Measurements from ENCODE around the gene MDH1B.
"Not testable (repeated sequence)": the region's sequence is repeated elsewhere in the genome, so short reads cannot be mapped to it uniquely, and the experiment has no call there.

The MDH1B gene

DNA sequence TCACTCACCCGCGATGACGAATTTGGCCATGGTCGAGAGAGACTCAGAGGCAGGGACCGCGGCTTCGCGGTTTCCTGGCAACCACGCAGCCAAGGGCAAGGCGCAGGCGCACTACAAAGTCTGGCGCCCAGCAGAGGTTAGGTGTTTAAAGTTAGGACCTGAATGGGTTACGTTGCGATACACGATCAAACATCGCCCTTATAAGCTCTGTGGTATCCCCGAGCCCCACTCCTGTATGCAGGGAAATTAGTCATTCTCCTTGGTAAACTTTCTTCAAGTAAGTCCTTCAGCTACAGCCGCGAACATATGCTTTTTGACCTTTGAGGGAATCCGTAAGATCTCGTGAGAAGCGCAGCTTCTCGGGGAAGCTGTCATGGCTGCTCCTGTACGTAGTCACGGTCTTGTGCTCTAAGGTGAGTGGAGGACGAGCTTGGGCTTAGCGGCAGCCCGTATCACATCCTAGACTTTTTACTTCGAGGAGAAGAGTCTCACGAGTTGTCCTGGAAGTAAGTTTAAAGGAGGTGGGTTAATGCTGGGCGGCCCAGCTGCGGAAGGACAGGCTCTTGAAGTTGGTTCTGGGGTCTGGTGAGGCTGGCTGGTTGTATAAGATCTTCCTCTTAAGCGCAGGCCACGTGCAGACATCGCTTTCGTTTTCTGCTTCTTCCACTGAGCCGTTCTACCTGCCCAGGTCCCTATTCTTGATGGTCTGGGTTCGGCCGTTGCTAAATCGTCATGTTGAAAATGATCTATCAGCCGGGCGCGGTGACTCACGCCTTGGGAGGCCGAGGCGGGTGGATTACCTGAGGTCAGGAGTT, at the start of gene MDH1B, which contains the start of gene FASTKD2:
Gene MDH1B (minus strand): TSS at position 87 of the 815 bp plus-strand sequence. CDS start 57 bp downstream, at position 30.
Gene FASTKD2 (plus strand): TSS at position 365 of the 815 bp plus-strand sequence. CDS start 1,088 bp downstream, outside the sequence.
- peak; percentile 71 for DNase-seq (ENCODE audit: low spot score)

DNA sequence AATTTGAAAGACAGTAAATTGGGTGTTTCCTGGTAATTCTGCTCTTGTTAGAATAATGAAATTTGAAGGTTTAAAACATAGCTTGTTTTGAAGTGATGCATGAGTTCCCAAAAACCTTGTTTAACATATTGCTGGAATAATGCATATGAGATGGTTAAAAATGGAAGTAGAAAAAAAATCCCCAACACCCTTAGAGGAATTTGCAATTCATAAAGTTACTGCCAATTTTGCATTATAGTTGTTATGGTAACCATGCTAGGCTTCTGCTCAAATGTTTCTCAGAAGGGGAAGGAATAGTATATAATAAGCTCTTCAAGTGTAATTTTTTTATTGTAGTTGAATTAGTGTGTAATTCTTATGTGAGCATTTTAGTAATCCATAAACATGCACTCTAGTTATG, 49.4 kb upstream of the MDH1B start:
- no peak for DNase-seq (ENCODE audit: low spot score)

DNA sequence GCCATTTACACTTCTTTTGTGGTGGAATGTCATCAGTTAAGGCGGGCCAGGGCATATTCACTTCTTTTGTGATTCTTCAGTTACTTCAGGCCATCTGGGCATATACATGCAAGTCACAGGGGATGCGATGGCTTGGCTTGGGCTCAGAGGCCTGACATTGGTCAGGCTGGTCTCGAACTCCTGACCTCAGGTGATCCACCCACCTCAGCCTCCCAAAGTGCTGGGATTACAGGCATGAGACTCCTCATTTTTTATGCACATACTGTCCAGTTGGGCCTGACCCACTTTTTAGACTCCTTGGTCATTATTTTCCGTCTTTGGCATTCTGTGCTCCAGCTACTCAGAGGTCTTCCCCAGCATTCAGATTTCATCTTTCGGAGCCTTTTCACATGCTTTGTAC, 47.3 kb upstream of the MDH1B start:
- DNase-seq (ENCODE audit: low spot score): not testable (repeated sequence)

DNA sequence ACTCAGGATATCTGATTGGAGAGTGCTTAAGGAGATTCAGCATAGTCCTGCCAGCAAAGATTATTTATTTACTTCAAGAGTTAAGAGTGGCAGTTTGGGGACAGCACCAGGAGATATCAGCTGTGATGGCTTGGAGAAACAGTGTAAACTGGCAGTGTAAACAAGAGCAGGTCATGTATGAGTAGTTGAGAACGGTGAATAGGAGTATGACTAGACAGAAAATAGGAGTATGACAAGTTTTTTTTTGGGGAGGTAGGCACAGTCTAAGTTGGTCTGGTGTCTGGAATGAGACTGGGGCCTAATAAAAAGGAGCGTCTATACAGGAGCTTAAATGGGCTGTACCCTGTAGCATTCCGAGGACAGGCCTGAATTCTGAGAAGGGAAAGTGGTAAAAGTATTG, 42.5 kb upstream of the MDH1B start:
- DNase-seq (ENCODE audit: low spot score): not testable (repeated sequence)

DNA sequence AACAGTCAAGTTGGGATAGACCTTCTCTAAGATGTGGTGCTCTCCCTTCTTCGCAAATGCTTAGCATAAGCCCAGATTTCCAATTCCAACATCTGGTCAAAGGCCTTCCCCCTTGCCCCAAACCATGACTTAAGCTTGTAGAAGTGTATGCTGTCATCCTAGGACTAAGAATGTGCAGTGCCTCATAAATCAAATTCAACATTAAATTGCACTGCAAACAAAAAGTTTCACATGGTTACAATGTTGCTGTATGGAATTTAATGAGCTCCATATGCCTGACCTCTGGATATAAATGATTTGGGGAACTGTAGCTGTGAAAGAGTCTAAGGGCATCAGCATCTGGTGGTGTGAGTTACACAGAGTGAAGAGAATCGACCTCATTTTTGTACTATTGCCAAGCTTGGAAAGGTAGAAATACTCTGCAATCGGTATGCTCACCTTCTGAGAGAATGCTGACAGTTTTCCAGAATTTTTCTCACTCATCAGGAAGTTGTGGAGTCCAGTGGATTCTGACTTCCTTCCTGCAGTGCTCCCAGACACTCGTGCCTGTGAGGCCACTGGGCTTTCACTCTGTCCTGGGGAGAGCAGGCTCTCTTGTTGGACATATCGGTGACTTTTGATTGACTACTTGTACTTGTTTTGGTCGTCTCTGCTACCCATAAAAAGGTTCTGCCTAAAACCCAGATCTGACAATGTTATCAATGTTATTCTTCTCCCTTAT, 40.9 kb upstream of the MDH1B start:
- no peak for DNase-seq (ENCODE audit: low spot score)

- peak; percentile 28 for DNase-seq (ENCODE audit: low spot score)
Measured at GRCh38 chr2:206804326-206804725, 39.2 kb upstream of the MDH1B start.

DNA sequence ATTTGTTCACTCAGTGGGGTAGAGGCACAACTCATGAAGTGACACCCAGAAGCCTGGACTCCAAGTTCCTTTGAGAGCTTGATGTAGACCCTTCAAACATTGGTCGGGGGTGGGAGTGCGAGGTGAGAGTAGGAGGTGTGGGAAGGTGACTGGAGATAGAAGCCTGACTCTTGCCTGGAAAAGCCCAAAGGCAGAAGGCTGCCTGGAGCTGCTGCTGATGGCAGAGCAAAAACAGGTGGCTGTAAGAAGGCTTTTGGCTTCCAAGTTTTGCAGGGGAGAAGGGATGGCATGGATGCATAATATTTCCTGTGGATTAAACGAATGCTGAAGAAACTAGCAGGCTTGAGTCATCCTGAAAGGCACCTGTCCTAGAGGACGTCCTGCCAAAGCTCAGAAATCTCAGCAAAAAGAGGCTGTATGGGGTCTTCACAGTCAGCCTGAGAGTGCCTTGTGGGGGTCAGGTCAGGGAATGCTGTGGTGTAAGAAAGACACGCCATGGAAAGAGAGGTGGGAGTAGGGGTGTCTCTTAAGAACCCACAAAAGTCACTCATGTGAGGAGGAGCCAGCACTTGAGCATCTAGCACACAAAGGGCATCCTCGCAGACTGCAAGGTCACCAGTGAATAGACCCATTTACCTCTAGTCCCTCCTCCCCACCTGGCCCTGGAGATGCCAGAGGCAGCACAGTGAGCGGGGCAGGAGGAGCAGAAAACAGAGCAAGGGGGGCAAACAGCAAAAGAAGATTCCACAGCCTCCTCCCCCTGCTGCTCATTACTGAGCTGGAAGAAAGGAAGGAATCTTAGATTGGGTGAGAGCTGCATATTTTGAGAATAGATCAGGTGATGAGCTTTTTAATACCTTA, 37.8 kb upstream of the MDH1B start:
- no peak for DNase-seq (ENCODE audit: low spot score)

- DNase-seq (ENCODE audit: low spot score): no peak
Measured at GRCh38 chr2:206801418-206802189, 36.5 kb upstream of the MDH1B start.

DNA sequence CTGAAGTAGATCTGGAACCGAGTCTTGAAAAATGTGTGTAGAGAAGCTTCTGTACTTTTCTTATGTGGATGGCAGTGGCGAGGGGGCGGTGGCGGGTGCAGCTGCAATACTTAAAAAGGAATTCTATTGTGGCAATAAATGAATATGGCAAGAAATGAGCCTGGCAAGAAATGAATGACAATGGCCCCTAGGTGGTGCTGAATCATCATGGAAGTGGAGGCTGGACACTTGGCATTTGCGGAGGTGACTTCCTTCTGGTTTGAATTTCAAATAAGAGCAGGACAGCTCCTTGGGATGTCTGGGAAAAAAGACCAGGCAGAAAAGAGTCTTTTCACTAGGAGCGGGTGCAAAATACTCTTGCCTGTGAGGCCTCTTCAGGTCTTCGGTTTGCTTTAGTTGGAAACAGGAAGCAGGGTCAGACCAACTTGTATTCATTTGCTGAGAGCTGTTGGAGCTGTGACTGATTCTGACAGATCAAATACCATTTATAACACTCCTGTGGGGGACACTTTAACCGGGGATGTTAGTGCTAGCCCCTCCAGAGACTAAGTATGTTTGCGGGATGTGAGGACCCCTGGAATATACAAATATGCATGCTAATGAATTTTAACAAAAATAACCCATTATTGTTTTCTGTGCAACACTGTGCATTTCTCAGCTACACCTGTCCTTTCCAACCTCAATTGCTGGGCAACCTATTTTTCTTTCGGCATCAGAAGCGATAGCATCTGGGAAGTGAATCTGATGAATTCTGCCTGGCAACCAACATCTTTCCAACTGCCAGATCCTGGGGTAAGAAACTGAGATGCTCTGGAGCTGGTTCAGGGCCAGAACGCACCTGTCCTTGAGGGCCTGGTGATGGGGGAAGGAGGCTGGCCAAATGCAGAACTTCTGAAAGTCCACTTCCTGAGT, 35.6 kb upstream of the MDH1B start:
- peak; percentile 66 for DNase-seq (ENCODE audit: low spot score)

DNA sequence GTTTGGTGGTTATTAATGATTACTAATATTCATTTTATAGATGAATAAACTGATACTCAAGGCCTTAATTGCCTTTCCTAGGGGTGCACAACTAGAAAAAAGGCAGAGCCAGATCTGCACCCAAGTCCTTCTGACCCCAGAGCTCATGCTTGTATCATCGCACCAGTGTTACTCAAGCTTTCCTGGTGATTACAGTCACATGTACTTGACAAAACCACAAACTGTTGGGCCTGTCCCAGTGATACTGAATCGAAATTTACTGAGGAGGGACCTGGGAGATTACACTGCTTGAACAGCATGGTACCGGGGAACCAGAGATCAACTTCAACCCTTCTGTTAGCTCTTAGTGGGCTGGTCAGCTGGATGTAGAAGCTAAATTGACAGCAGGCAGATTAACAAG, 34.0 kb upstream of the MDH1B start:
- DNase-seq (ENCODE audit: low spot score): no peak

DNA sequence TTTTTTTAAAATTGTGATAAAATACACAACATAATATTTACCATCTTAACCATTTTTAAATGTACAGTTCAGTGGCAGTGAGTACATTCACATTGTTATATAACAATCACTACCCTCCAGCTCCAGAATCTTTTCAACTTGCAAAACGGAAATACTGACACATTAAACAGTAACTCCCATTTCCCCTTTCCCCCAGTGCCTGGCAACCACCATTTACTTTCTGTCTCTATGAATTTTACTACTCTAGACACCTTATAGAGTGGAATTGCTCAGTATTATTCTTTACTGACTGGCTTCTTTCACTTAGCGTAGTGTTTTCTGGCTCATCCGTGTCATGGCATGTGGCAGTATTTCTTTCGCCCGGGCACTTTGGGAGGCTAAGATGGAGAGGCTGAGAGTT, 32.9 kb upstream of the MDH1B start:
- no peak for DNase-seq (ENCODE audit: low spot score)

- no peak for DNase-seq (ENCODE audit: low spot score)
Measured at GRCh38 chr2:206797376-206797775, 32.2 kb upstream of the MDH1B start.

GRCh38 chr2:206792645-206793044, 27.5 kb upstream of the MDH1B start:
- no peak for DNase-seq (ENCODE audit: low spot score)

DNA sequence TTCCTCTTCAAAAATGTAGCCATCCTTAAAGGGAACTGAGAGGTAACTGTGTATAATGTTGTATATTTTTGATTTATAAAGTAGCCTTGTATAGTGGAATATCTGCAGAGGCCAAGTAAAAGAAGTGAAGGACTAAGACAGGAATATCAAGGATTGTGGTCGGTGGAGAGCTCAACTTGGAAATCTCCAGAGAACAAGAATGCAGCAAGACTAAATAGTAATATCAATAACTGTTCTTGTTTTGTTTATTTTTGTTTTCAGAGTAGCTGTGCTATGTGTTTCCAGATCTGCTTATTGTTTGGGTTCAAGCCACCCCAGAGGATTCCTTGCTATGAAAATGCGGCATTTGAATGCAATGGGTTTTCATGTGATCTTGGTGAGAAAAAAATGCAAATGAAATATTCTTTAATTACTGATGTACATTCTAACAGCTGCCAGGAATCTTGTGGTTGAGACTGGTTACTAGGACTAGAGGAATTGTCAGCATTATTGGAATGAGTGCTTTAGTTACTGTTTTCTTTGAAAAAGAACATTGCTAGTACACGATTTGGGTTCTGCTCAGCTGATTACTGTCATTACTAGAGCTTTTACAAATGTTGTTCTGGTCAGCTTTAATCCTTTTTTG, 25.3 kb upstream of the MDH1B start:
- no peak for DNase-seq (ENCODE audit: low spot score)

DNA sequence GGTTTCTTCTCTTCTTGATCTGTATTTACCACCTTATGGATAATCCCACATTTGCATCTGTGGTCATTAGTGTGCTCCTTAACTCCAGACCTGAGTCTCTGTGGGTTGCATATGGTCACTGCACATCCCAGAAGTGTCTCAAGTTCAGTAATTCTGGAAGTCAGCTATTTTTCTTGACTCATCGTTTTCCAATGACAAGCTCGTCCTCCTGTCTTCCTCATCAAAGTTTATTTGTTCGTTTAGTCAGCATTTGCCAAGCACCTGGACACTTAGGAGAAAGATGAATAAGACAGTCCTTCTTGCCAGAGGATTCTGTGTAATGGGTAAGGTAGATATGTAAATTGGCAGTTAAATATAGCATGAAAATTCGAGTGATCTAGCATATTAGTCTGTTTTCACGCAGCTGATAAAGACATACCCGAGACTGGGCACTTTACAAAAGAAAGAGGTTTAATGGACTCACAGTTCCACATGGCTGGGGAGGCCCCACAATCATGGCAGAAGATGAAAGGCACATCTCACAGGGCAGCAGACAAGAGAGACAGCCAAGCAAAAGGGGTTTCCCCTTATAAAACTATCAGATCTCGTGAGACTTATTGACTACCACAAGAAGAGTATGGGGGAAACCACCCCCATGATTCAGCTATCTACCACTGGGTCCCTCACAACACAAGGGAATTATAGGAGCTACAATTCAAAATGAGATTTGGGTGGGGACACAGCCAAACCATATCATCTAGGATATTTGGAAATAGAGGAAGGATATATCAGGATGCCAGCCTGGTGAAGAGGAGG, 19.6 kb upstream of the MDH1B start:
- DNase-seq (ENCODE audit: low spot score): no peak

GRCh38 chr2:206783718-206784117, 18.6 kb upstream of the MDH1B start:
- DNase-seq (ENCODE audit: low spot score): no peak

- no peak for DNase-seq (ENCODE audit: low spot score)
Measured at GRCh38 chr2:206780671-206781070, 15.5 kb upstream of the MDH1B start.

GRCh38 chr2:206776432-206776831, 11.3 kb upstream of the MDH1B start:
- DNase-seq (ENCODE audit: low spot score): no peak

GRCh38 chr2:206774871-206775270, 9.7 kb upstream of the MDH1B start:
- DNase-seq (ENCODE audit: low spot score): no peak

Data from COLO829 (cell line).